Caco-2 (cell line): ENCODE data around the gene FAM161A. TPM values are rescaled to one million over a fixed set of nuclear protein-coding genes. Genes with fewer than 3 reads are reported as not detected.

ENCODE experiments used
- BruUV-seq: library from RNA; stranded (reverse); fragments of 400-500 nt; replicated peaks from 2 replicates; lab custom pipeline; 2021; lab: Mats Ljungman, UMichigan
- CTCF ChIA-PET: fragments of 300-600 bp; sonication (Branson Sonifier 250); formaldehyde crosslinking; loops from one replicate; lab custom pipeline; 2022; ENCODE audit warnings: antibody characterized with exemption; lab: Charles Lee
- POLR2A ChIA-PET: fragments of 300-600 bp; sonication (Branson Sonifier 250); formaldehyde crosslinking; loops from one replicate; lab custom pipeline; 2022; ENCODE audit warnings: antibody characterized with exemption; lab: Charles Lee
- DNase-seq, 2 experiments: peaks; one replicate each; pipeline versions ENCODE4 v3.0.0 to v3.0.0-alpha.2; 2020 to 2022
- H3K27me3 ChIP-seq: replicated peaks from 2 replicates; pipeline ENCODE4 v1.6.0; 2011; ENCODE audit warnings: low read length; ENCODE audit not compliant: control insufficient read depth, insufficient read depth
- H3K36me3 ChIP-seq: 2 replicates; pipeline ENCODE4 v1.5.1; 2011; ENCODE audit warnings: low read length; ENCODE audit not compliant: control insufficient read depth, insufficient read depth
- H3K4me1 ChIP-seq: fragments of 250-450 bp; sonication (Bioruptor Pico); 2 replicates; pipeline ENCODE4 v1.5.1; 2020; ENCODE audit warnings: mild to moderate bottlenecking
- H3K4me3 ChIP-seq: 2 replicates; pipeline ENCODE4 v1.5.1; 2011; ENCODE audit warnings: low read depth, mild to moderate bottlenecking, control low read depth, low read length
- H3K9me3 ChIP-seq: fragments of 250-450 bp; sonication (Bioruptor Pico); 2 replicates; pipeline ENCODE4 v1.5.1; 2020; ENCODE audit warnings: mild to moderate bottlenecking, moderate library complexity
- H3K27ac Mint-ChIP-seq: one replicate; pipeline ENCODE4 v1.8.0; 2022; ENCODE audit warnings: mixed read lengths; ENCODE audit not compliant: unreplicated experiment
- H3K27me3 Mint-ChIP-seq: one replicate; pipeline ENCODE4 v1.8.0; 2022; ENCODE audit warnings: mixed read lengths; ENCODE audit not compliant: insufficient read depth, unreplicated experiment
- H3K36me3 Mint-ChIP-seq: one replicate; pipeline ENCODE4 v1.8.0; 2022; ENCODE audit warnings: mild to moderate bottlenecking, mixed read lengths; ENCODE audit not compliant: insufficient read depth, unreplicated experiment
- H3K4me1 Mint-ChIP-seq: one replicate; pipeline ENCODE4 v1.8.0; 2022; ENCODE audit warnings: low read depth, mixed read lengths; ENCODE audit not compliant: unreplicated experiment
- H3K4me3 Mint-ChIP-seq: one replicate; pipeline ENCODE4 v1.8.0; 2022; ENCODE audit warnings: mild to moderate bottlenecking, moderate library complexity, mixed read lengths; ENCODE audit not compliant: unreplicated experiment
- H3K9me3 Mint-ChIP-seq: one replicate; pipeline ENCODE4 v1.8.0; 2022; ENCODE audit warnings: mixed read lengths; ENCODE audit not compliant: unreplicated experiment
- intact Hi-C: fragments of 100-400 bp; cut with micrococcal nuclease; formaldehyde crosslinking; loops from one replicate; pipeline ENCODE4 v1.10.0; 2022; ENCODE audit not compliant: unreplicated experiment
- total RNA-seq: library from RNA; stranded (reverse); gene quantifications from 2 replicates; pipeline ENCODE4 v1.2.3, GENCODE V29; 2022
- TF ChIP-seq, protein P1 (sequence below), 2 experiments: fragments of 200-600 bp in 1 of 2; IDR thresholded peaks; 1 replicate in 1 of 2; 2 replicates in 1 of 2; pipeline versions ENCODE4 v1.5.1 to v1.8.0; 2011 to 2022; ENCODE audit warnings: antibody characterized with exemption in 1 of 2, control low read depth in 1 of 2, inconsistent platforms in 1 of 2, low read depth in 1 of 2, low read length in 1 of 2, mild to moderate bottlenecking in 1 of 2, moderate library complexity in 1 of 2; ENCODE audit not compliant: insufficient read depth in 1 of 2, severe bottlenecking in 1 of 2, unreplicated experiment in 1 of 2

FAM161A gene
- total RNA-seq, 1 experiment from 2014 or later, result 9.8 TPM

DNA sequence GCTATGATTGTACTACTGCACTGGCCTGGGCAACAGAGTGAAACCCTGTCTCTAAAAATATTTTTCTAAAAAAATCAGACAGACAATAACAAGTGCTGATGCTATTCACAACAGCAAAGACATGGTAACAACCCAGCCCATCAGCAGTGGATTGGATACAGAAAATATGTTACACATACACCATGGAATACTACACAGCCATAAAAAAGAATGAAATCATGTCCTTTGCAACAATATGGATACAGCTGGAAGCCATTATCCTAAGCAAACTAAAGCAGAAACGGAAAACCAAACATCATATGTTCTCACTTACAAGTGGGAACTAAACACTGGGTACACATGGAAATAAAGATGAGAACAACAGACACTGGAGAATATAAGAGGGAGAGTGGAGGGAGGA lies 19.9 kb downstream of the FAM161A start:
- H3K9me3 ChIP-seq, result no peaks in the 10 kb centered on the region
- TF ChIP-seq, protein P1, sequence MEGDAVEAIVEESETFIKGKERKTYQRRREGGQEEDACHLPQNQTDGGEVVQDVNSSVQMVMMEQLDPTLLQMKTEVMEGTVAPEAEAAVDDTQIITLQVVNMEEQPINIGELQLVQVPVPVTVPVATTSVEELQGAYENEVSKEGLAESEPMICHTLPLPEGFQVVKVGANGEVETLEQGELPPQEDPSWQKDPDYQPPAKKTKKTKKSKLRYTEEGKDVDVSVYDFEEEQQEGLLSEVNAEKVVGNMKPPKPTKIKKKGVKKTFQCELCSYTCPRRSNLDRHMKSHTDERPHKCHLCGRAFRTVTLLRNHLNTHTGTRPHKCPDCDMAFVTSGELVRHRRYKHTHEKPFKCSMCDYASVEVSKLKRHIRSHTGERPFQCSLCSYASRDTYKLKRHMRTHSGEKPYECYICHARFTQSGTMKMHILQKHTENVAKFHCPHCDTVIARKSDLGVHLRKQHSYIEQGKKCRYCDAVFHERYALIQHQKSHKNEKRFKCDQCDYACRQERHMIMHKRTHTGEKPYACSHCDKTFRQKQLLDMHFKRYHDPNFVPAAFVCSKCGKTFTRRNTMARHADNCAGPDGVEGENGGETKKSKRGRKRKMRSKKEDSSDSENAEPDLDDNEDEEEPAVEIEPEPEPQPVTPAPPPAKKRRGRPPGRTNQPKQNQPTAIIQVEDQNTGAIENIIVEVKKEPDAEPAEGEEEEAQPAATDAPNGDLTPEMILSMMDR (IDR thresholded peaks at IDR 0.05; ENCODE audit: insufficient read depth in 1 of 2, low read depth in 1 of 2, low read length in 1 of 2, severe bottlenecking in 1 of 2, unreplicated experiment in 1 of 2), result no peak
- Mint-ChIP-seq H3K4me1 (no peaks in the 10 kb centered on the region), H3K27me3 (no peaks in the 10 kb centered on the region), H3K4me3 (no peak overlapping the region), H3K36me3 (no peaks in the 10 kb centered on the region), H3K9me3 (peaks cover 10% of the 10 kb centered on the region), H3K27ac (no peak overlapping the region)
- H3K4me3 ChIP-seq, result no peak overlapping the region
- DNase-seq, result no peak
- no peaks in the 10 kb centered on the region for H3K36me3 ChIP-seq
- no peaks in the 10 kb centered on the region for H3K27me3 ChIP-seq
- BruUV-seq, result no TSS peak
- ChIA-PET CTCF (no interaction called here), POLR2A (interaction anchor here (0.7 kb wide), 1 partner anchor 13 kb away, joined by 4 read pairs; no protein-coding TSS in a partner anchor)
- H3K4me1 ChIP-seq, result no peaks in the 10 kb centered on the region
- intact Hi-C loops, result no loop called here

GRCh38 chr2:61832183-61832841 lies 21.5 kb downstream of the FAM161A start:
- POLR2A ChIA-PET, result interaction anchor here (0.7 kb wide), 1 partner anchor 16 kb away, joined by 4 read pairs; no protein-coding TSS in a partner anchor
- peaks cover 10% of the 10 kb centered on the region for H3K9me3 Mint-ChIP-seq
- Histone ChIP-seq H3K27me3 (no peaks in the 10 kb centered on the region), H3K36me3 (no peaks in the 10 kb centered on the region), H3K4me3 (no peak overlapping the region), H3K4me1 (no peaks in the 10 kb centered on the region), H3K9me3 (no peaks in the 10 kb centered on the region)
- no peak for DNase-seq
- TF ChIP-seq, protein P1 (IDR thresholded peaks at IDR 0.05; ENCODE audit: insufficient read depth in 1 of 2, low read depth in 1 of 2, low read length in 1 of 2, severe bottlenecking in 1 of 2, unreplicated experiment in 1 of 2), result no peak
- H3K27ac Mint-ChIP-seq, result no peak overlapping the region
- no peaks in the 10 kb centered on the region for H3K4me1 Mint-ChIP-seq
- H3K36me3 Mint-ChIP-seq, result no peaks in the 10 kb centered on the region
- intact Hi-C loops, result no loop called here
- CTCF ChIA-PET, result no interaction called here
- no peak overlapping the region for H3K4me3 Mint-ChIP-seq
- no peaks in the 10 kb centered on the region for H3K27me3 Mint-ChIP-seq
- BruUV-seq, result no TSS peak

- H3K9me3 Mint-ChIP-seq, result no peaks in the 10 kb centered on the region
- intact Hi-C loops, result no loop called here
- TF ChIP-seq, protein P1 (IDR thresholded peaks at IDR 0.05; ENCODE audit: insufficient read depth in 1 of 2, low read depth in 1 of 2, low read length in 1 of 2, severe bottlenecking in 1 of 2, unreplicated experiment in 1 of 2), result no peak
- peaks cover 2% of the 10 kb centered on the region for H3K27me3 Mint-ChIP-seq
- H3K36me3 Mint-ChIP-seq, result no peaks in the 10 kb centered on the region
- ChIA-PET POLR2A (no interaction called here), CTCF (no interaction called here)
- no peaks in the 10 kb centered on the region for H3K9me3 ChIP-seq
- no TSS peak for BruUV-seq
- H3K4me3 ChIP-seq, result no peak overlapping the region
- H3K4me1 ChIP-seq, result no peaks in the 10 kb centered on the region
- no peak overlapping the region for H3K4me3 Mint-ChIP-seq
- H3K4me1 Mint-ChIP-seq, result no peaks in the 10 kb centered on the region
- no peak overlapping the region for H3K27ac Mint-ChIP-seq
- DNase-seq, result no peak
- H3K27me3 ChIP-seq, result no peaks in the 10 kb centered on the region
- no peaks in the 10 kb centered on the region for H3K36me3 ChIP-seq
Observed at GRCh38 chr2:61822255-61822654, 31.6 kb downstream of the FAM161A start.
